Measurements from ENCODE around the gene NAALADL1. TPM values are rescaled to one million over a fixed set of nuclear protein-coding genes. Genes with fewer than 3 reads are reported as not detected.

NAALADL1 gene
- total RNA-seq, 2 donors from 2014 or later: 12.5 to 16.0 TPM

DNA sequence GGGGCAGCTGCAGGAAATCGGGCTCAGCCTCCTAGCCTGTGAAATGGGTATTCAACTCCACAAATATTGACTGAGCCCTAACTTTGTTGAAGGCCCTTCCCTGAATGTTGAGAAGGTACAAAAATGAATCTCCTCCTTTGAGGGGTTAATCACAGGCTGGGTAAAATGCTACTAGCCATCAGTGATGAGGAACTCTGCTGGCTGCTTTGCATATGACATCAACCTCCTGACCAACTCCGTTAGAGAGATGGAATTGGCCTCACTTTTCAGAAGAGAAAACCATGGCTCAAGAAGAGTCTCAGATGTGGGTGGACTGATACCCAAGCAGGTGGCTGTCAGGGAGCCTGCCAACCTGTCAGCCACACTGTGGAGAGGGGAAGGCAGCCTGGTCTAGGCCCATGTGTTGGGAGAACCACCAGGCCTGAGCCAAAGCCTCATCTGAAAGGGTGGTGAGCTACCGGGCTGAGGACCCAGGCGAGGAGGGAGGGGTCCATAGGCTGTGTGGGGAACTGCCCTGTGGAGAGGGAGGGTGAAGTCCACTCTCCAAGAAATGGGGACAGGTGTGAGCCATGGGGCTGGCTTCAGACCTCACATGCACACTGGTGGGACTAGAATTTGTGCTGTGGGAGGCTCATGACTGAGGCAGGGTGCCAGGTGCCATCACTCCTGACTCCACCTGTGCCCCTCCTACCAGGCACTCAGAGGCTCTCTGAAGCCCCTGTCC lies 13.7 kb upstream of the NAALADL1 start:
- no peaks in the 10 kb centered on the region for H3K9me3 ChIP-seq (ENCODE audit: control insufficient read depth, low read length, poor library complexity, severe bottlenecking)
- DNase-seq (no peak), ATAC-seq (no peak)
- no peaks in the 10 kb centered on the region for H3K4me1 Mint-ChIP-seq
- no peaks in the 10 kb centered on the region for H3K27me3 Mint-ChIP-seq
- H3K36me3 Mint-ChIP-seq (ENCODE audit: low read depth): no peaks in the 10 kb centered on the region
- no peak overlapping the region for H3K27ac Mint-ChIP-seq
- no peak overlapping the region for H3K4me3 Mint-ChIP-seq

DNA sequence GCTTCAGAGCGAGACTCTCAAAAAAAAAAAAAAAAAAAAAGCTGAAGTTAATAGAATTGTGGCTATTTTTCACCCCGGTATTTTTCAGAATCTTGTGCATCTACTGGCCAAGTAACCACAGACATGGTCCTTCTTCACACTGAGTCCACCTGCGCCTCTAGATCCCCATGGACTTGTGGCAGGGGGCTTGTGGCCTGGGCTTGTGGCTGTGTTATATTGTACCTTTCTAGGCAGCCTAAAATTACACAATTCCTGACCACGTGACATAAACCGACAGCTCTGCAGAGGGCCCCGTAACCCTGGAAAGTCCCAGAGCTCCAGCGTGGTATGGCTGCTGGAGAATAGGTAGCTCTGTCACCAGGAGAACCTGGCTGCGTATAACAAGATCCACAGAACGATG lies 10.9 kb upstream of the NAALADL1 start:
- no peaks in the 10 kb centered on the region for H3K27me3 Mint-ChIP-seq
- no peaks in the 10 kb centered on the region for H3K4me1 Mint-ChIP-seq
- H3K4me3 Mint-ChIP-seq: no peak overlapping the region
- H3K27ac Mint-ChIP-seq: no peak overlapping the region
- DNase-seq (no peak), ATAC-seq (no peak)
- no peaks in the 10 kb centered on the region for H3K9me3 ChIP-seq (ENCODE audit: control insufficient read depth, low read length, poor library complexity, severe bottlenecking)
- no peaks in the 10 kb centered on the region for H3K36me3 Mint-ChIP-seq (ENCODE audit: low read depth)

DNA sequence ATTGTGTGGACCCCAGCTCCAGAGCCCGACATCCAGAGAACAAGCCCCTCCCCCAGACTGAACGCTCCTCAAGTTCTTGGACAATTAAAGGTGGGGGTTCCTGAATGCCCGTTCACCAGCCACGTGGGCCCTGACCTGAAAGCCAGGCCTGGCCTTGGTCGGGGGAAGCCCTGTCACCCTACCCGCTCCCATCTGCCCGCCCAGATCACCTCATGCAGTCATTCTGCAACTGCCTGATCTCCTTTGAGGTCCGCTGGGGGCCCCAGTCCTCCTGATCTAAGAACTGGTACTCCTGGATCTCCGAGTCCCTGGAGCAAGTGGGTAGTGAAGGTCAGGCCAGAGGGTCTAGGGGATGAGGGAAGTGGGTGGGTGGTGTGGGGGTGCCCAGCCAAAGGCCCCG lies 9.1 kb upstream of the NAALADL1 start:
- H3K36me3 Mint-ChIP-seq (ENCODE audit: low read depth): no peaks in the 10 kb centered on the region
- DNase-seq (no peak), ATAC-seq (no peak)
- H3K9me3 ChIP-seq (ENCODE audit: control insufficient read depth, low read length, poor library complexity, severe bottlenecking): no peaks in the 10 kb centered on the region
- no peaks in the 10 kb centered on the region for H3K4me1 Mint-ChIP-seq
- H3K27me3 Mint-ChIP-seq: peaks cover 6% of the 10 kb centered on the region
- H3K27ac Mint-ChIP-seq: no peak overlapping the region
- H3K4me3 Mint-ChIP-seq: no peak overlapping the region

DNA sequence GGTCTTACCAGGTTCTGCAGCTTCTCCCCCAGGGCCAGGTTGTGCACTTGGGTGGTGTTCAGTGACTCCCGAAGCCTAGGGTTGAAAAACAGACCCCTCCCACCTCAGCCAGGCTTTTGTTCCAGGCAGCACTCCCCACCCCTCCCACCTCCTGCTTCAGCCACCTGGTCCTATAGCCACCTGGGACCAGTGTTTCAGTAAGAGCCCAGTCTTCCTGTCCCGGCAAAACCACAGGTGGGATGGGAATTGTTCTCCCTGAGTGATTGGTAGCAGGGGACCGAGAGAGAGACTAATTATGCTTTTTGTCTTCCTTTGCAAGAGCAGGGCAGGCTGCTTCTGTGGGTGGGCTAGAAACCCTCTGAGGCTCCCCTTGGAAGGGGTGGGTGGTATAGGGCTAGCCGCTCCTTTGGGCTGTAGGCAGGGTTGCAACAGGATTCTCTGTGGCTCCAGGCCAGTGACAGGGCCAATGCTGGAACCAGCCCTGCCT lies 8.5 kb upstream of the NAALADL1 start:
- Mint-ChIP-seq H3K27me3 (peaks cover 6% of the 10 kb centered on the region), H3K36me3 (ENCODE audit: low read depth) (no peaks in the 10 kb centered on the region)
- DNase-seq: no peak

DNA sequence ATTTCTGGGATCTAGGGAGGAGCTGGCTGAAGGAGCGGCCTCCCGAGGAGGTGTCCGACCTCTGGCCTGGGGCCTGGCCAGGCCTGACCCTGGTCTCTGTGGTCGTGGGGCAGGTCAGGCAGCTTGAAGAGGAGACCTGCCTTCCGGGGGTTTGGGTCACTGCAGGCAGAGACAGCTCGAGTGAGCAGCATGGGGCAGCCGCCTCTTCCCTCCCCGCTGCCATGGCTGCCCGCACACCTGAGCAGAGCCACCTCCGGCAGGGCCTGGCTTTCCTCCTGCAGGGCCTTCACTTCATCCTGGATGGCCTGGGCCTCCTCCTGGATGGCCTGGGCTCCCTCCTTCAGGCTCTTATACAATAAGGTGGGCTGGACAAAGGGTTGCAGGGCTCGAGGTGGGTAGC lies 8.0 kb upstream of the NAALADL1 start:
- DNase-seq (no peak), ATAC-seq (no peak)
- Mint-ChIP-seq H3K4me3 (no peak overlapping the region), H3K27ac (no peak overlapping the region), H3K36me3 (ENCODE audit: low read depth) (no peaks in the 10 kb centered on the region), H3K27me3 (peaks cover 6% of the 10 kb centered on the region), H3K4me1 (peaks cover 4% of the 10 kb centered on the region)
- no peaks in the 10 kb centered on the region for H3K9me3 ChIP-seq (ENCODE audit: control insufficient read depth, low read length, poor library complexity, severe bottlenecking)

More for the DNA sequence above, 8.5 kb upstream of the NAALADL1 start:
- H3K4me1 Mint-ChIP-seq: peaks cover 4% of the 10 kb centered on the region
- no peaks in the 10 kb centered on the region for H3K9me3 ChIP-seq (ENCODE audit: control insufficient read depth, low read length, poor library complexity, severe bottlenecking)
- ATAC-seq: no peak
- H3K4me3 Mint-ChIP-seq: no peak overlapping the region
- H3K27ac Mint-ChIP-seq: no peak overlapping the region

DNA sequence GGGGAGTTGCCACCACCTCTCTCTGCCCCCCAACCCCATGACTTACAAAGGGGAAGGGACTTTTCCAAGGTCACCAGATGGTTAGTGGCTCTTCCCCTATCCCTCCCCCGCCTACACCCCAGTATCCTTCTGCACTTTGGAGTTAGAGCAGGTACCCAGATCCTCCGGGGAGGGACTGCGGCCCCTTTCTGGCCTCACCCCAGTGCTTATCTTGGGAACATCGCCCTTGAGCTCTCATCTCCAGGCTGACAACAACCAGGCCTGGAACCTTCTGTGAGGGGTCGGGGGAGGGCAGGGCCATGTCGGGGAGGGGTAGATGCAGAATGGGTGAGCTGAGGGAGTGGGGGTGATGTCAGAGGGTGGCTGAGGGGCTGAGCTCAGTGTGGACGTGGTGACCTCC lies 7.5 kb upstream of the NAALADL1 start:
- no peaks in the 10 kb centered on the region for H3K9me3 ChIP-seq (ENCODE audit: control insufficient read depth, low read length, poor library complexity, severe bottlenecking)
- no peaks in the 10 kb centered on the region for H3K36me3 Mint-ChIP-seq (ENCODE audit: low read depth)
- H3K27ac Mint-ChIP-seq: no peak overlapping the region
- H3K4me3 Mint-ChIP-seq: no peak overlapping the region
- no peak for DNase-seq
- peaks cover 6% of the 10 kb centered on the region for H3K27me3 Mint-ChIP-seq
- ATAC-seq: no peak
- peaks cover 8% of the 10 kb centered on the region for H3K4me1 Mint-ChIP-seq

GRCh38 chr11:65064847-65065240 lies 6.5 kb upstream of the NAALADL1 start:
- no peaks in the 10 kb centered on the region for H3K9me3 ChIP-seq (ENCODE audit: control insufficient read depth, low read length, poor library complexity, severe bottlenecking)
- Mint-ChIP-seq H3K4me1 (peaks cover 12% of the 10 kb centered on the region), H3K4me3 (no peak overlapping the region), H3K27me3 (peaks cover 6% of the 10 kb centered on the region), H3K27ac (no peak overlapping the region), H3K36me3 (ENCODE audit: low read depth) (no peaks in the 10 kb centered on the region)
- DNase-seq: no peak
- ATAC-seq: no peak

GRCh38 chr11:65063532-65063931 lies 5.2 kb upstream of the NAALADL1 start:
- H3K36me3 Mint-ChIP-seq (ENCODE audit: low read depth): no peaks in the 10 kb centered on the region
- DNase-seq (no peak), ATAC-seq (no peak)
- no peak overlapping the region for H3K27ac Mint-ChIP-seq
- no peaks in the 10 kb centered on the region for H3K9me3 ChIP-seq (ENCODE audit: control insufficient read depth, low read length, poor library complexity, severe bottlenecking)
- peaks cover 6% of the 10 kb centered on the region for H3K27me3 Mint-ChIP-seq
- peaks cover 16% of the 10 kb centered on the region for H3K4me1 Mint-ChIP-seq
- no peak overlapping the region for H3K4me3 Mint-ChIP-seq

DNA sequence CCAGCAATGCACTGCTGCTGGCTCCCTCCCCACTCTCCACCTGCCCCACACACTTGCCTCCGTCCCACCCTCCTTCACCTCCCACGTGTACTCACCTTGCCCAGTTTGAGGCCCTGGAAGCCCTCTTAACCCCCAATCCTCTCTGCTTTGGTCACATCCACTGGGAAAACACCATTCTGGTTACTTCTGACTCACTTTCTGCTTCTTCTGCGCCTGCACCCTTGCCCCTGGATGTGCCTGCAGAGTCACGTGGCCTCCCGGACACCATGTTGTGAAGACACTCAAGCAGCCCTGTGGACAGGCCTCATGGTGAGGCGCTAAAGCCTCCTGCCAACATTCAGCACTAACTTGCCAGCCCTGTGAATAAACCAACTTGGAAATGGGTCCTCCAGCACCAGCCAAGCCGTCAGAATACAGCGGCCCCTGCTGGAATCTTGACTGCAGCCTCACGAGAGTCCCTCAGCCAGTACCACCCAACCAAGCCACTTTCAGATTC lies 2.6 kb upstream of the NAALADL1 start:
- H3K4me3 Mint-ChIP-seq: no peak overlapping the region
- H3K9me3 ChIP-seq (ENCODE audit: control insufficient read depth, low read length, poor library complexity, severe bottlenecking): no peaks in the 10 kb centered on the region
- peaks cover 16% of the 10 kb centered on the region for H3K4me1 Mint-ChIP-seq
- no peak overlapping the region for H3K27ac Mint-ChIP-seq
- peak; percentile 18 for ATAC-seq
- peaks cover 6% of the 10 kb centered on the region for H3K27me3 Mint-ChIP-seq
- DNase-seq: no peak
- H3K36me3 Mint-ChIP-seq (ENCODE audit: low read depth): no peaks in the 10 kb centered on the region

DNA sequence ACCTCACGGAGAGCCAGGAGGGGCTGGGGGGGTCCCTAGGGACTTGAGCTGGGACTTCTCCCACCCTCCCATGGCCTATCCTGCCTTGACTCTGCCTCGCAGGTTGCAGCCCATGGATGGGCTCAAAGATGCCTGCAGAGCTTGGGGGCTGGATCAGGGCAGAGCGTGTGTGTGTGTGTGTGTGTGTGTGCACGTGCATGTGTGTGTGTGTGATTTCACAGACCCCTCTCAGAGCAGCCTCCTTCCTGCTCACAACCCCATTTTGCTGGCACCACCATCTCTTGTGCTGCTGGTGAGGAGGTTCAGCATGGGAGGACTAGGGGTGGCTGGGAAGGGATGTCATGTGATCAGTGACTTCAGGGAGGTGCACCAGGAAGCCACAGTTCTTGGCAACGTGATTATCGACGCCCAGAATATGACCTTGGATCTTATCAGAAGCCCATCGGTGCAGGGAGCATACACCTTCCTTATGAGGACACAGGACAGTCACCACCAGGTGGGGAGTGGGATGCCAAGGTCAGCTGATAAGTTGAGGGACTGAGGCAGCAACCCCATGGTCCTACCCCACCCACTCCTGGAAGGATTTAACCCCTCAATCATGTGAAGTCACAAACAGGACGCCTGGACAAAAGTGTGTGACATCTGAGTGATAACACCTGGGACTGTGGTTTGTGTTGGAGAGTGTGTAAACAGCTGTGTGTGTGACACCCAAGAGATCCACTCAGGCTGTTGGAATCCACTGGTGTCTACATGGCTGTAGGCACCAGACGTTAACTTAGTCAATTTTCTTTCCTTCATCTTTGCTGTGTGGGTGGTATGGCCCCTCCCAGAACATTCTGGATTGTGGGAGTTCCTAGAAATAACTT lies 1.8 kb upstream of the NAALADL1 start:
- Mint-ChIP-seq H3K27ac (no peak overlapping the region), H3K27me3 (peaks cover 6% of the 10 kb centered on the region), H3K4me3 (no peak overlapping the region), H3K36me3 (ENCODE audit: low read depth) (no peaks in the 10 kb centered on the region), H3K4me1 (peaks cover 19% of the 10 kb centered on the region)
- no peaks in the 10 kb centered on the region for H3K9me3 ChIP-seq (ENCODE audit: control insufficient read depth, low read length, poor library complexity, severe bottlenecking)
- ATAC-seq (no peak), DNase-seq (no peak)

DNA sequence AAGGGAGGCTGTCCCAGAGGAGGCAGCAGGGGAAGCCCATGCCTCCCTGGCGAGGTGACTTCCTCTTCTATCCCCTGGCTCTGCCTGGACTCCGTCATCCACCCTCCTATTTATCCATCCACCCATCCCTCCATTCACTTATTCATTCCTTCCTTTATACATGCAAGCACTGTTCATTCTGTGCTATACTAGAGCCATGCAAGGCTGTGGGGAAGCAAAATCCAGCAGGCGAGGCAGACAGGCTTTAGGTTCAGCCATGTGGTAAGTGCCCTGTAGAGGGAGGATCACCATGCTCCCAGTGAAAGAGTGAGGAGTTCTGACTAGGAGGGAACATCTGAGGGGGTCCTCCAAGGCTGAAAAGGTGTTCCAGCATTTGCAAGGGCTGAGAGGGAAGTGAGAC lies 1.2 kb upstream of the NAALADL1 start:
- H3K27ac Mint-ChIP-seq: no peak overlapping the region
- H3K4me3 Mint-ChIP-seq: no peak overlapping the region

GRCh38 chr11:65058012-65058411 lies 341 bp downstream of the NAALADL1 start:
- Mint-ChIP-seq H3K4me1 (peaks cover 28% of the 10 kb centered on the region), H3K4me3 (no peak overlapping the region), H3K36me3 (ENCODE audit: low read depth) (no peaks in the 10 kb centered on the region)

More for the DNA sequence above, 1.2 kb upstream of the NAALADL1 start:
- no peak for ATAC-seq
- no peaks in the 10 kb centered on the region for H3K9me3 ChIP-seq (ENCODE audit: control insufficient read depth, low read length, poor library complexity, severe bottlenecking)
- no peak for DNase-seq
- H3K4me1 Mint-ChIP-seq: peaks cover 19% of the 10 kb centered on the region
- peaks cover 6% of the 10 kb centered on the region for H3K27me3 Mint-ChIP-seq
- H3K36me3 Mint-ChIP-seq (ENCODE audit: low read depth): no peaks in the 10 kb centered on the region

GRCh38 chr11:65057526-65057925 lies 827 bp downstream of the NAALADL1 start:
- Mint-ChIP-seq H3K36me3 (ENCODE audit: low read depth) (no peaks in the 10 kb centered on the region), H3K4me1 (peaks cover 28% of the 10 kb centered on the region), H3K27me3 (no peaks in the 10 kb centered on the region), H3K27ac (no peak overlapping the region), H3K4me3 (no peak overlapping the region)
- ATAC-seq (no peak), DNase-seq (no peak)
- H3K9me3 ChIP-seq (ENCODE audit: control insufficient read depth, low read length, poor library complexity, severe bottlenecking): no peaks in the 10 kb centered on the region

More at GRCh38 chr11:65058012-65058411, 341 bp downstream of the NAALADL1 start:
- Mint-ChIP-seq H3K27me3 (peaks cover 4% of the 10 kb centered on the region), H3K27ac (no peak overlapping the region)
- DNase-seq (no peak), ATAC-seq (no peak)
- H3K9me3 ChIP-seq (ENCODE audit: control insufficient read depth, low read length, poor library complexity, severe bottlenecking): no peaks in the 10 kb centered on the region
